Measurements from ENCODE around the gene DRC3.

Gene DRC3

DNA sequence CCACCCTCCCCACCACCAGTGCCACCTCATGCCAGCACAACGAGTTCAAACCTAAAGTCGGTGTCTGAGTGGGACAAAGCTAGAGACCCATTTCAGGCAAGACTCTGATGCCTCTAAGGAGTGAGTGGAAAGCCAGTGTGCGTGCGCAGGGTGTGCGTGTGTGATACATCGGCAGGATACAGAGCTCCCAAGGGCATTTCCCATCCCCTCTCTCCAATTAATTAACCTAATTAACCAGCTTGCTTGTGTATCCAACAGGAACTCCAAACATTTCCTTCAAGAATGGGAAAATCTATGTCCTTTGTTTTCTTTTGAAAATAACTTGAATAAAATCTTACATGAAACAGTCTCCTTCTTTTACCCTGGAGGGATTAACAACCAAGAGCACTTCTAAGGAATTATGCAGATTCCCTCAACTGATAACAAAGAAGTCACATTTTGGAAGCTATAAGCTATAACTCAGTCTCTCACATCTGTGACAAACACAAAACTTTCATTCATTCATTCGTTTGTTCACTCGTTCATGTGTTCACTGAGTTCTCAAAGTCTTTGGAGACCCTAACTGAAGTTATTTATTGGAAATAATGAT is 56.4 kb downstream of the DRC3 start:
- no peaks in the 10 kb centered on the region for H3K9me3 Mint-ChIP-seq
- H3K27ac Mint-ChIP-seq, result no peak overlapping the region
- no peak overlapping the region for H3K4me3 Mint-ChIP-seq
- H3K4me1 Mint-ChIP-seq, result peaks cover 41% of the 10 kb centered on the region
- DNase-seq (ENCODE audit: low spot score in 2 of 2) (no peak), ATAC-seq (no peak)
- peaks cover 40% of the 10 kb centered on the region for H3K36me3 Mint-ChIP-seq

DNA sequence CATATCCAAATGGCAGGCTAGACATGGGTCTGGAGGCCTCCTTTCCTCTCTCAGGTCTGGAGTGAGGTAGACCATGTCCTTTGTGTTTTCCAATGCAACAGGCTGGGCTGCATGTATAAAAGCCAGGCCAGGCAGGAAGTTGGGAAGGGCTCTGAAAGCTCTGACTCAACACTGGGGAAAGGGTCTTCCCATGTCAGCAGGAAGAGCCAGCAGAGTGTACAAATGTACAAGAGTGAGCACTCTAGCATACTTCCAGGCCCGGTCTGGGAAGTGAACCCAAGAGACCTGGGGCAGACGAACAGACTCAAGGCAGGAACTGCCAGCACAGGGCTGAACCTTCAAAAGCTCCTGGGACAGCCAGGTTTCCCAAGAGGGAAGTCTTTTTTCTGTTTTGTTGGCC is 59.3 kb downstream of the DRC3 start:
- DNase-seq (ENCODE audit: low spot score in 2 of 2) (no peak), ATAC-seq (no peak)
- H3K4me1 Mint-ChIP-seq, result peaks cover 20% of the 10 kb centered on the region
- no peaks in the 10 kb centered on the region for H3K9me3 Mint-ChIP-seq
- no peak overlapping the region for H3K27ac Mint-ChIP-seq
- H3K36me3 Mint-ChIP-seq, result peaks cover 18% of the 10 kb centered on the region
- no peak overlapping the region for H3K4me3 Mint-ChIP-seq

- Mint-ChIP-seq H3K4me3 (no peak overlapping the region), H3K36me3 (peaks cover 13% of the 10 kb centered on the region), H3K4me1 (peaks cover 35% of the 10 kb centered on the region), H3K27ac (no peak overlapping the region), H3K9me3 (no peaks in the 10 kb centered on the region)
- ATAC-seq (peak; percentile 75), DNase-seq (ENCODE audit: low spot score in 2 of 2) (peak in 1 of 2 donors; percentile 62)
Observed at GRCh38 chr17:18033442-18034099, 60.9 kb downstream of the DRC3 start.

DNA sequence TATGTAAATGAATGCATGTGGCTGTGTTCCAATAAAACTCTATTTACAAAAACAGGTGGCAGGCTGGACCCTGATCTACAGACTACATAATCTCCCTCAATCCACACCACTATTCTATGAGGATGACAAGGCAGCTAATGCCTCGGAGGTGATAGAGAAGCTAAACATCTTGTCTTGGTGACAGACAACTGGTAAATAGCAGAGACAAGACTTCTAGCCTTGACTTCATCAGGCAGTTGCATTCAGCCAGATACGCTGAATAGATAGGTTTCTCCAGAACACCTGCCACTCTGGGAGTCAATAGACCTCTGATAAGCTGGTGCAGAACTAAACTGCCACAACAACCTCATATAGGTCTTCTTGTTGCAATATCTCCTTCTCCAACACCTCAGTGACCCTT is 63.0 kb downstream of the DRC3 start:
- no peak for DNase-seq (ENCODE audit: low spot score in 2 of 2)
- Mint-ChIP-seq H3K9me3 (no peaks in the 10 kb centered on the region), H3K4me3 (no peak overlapping the region), H3K27ac (no peak overlapping the region), H3K36me3 (peaks cover 20% of the 10 kb centered on the region), H3K4me1 (peaks cover 50% of the 10 kb centered on the region)
- no peak for ATAC-seq

GRCh38 chr17:18037486-18037885 is 64.8 kb downstream of the DRC3 start:
- peaks cover 20% of the 10 kb centered on the region for H3K36me3 Mint-ChIP-seq
- peak overlapping the region; percentile 88 for H3K4me3 Mint-ChIP-seq
- H3K27ac Mint-ChIP-seq, result peak overlapping the region; percentile 90
- H3K9me3 Mint-ChIP-seq, result no peaks in the 10 kb centered on the region
- peaks cover 65% of the 10 kb centered on the region for H3K4me1 Mint-ChIP-seq
- ATAC-seq (no peak), DNase-seq (ENCODE audit: low spot score in 2 of 2) (no peak)

- DNase-seq (ENCODE audit: low spot score in 2 of 2), result peak in 1 of 2 donors; percentile 64
- peaks cover 63% of the 10 kb centered on the region for H3K4me1 Mint-ChIP-seq
- H3K9me3 Mint-ChIP-seq, result no peaks in the 10 kb centered on the region
Observed at GRCh38 chr17:18038149-18038850, 65.6 kb downstream of the DRC3 start.

GRCh38 chr17:18038861-18039534 is 66.3 kb downstream of the DRC3 start, which contains the start of the genes ATPAF2 and GID4:
TSS of gene ATPAF2 (minus strand) at chr17:18039168. CDS start at chr17:18039013, 155 bp downstream.
TSS of gene GID4 (plus strand) at chr17:18039408. CDS start at chr17:18039465, 57 bp downstream.
- Mint-ChIP-seq H3K4me3 (peak within 1 kb of the TSS; percentile 88), H3K36me3 (peaks cover 20% of the 10 kb centered on the region), H3K4me1 (peaks cover 56% of the 10 kb centered on the region), H3K27ac (peak within 1 kb of the TSS; percentile 90), H3K9me3 (no peaks in the 10 kb centered on the region)
- DNase-seq (ENCODE audit: low spot score in 2 of 2) (peak; percentile 97 to 100), ATAC-seq (peak; percentile 94)

More at GRCh38 chr17:18038149-18038850, 65.6 kb downstream of the DRC3 start:
- ATAC-seq, result peak; percentile 63
- Mint-ChIP-seq H3K36me3 (peaks cover 20% of the 10 kb centered on the region), H3K4me3 (peak overlapping the region; percentile 88), H3K27ac (peak overlapping the region; percentile 90)

DNA sequence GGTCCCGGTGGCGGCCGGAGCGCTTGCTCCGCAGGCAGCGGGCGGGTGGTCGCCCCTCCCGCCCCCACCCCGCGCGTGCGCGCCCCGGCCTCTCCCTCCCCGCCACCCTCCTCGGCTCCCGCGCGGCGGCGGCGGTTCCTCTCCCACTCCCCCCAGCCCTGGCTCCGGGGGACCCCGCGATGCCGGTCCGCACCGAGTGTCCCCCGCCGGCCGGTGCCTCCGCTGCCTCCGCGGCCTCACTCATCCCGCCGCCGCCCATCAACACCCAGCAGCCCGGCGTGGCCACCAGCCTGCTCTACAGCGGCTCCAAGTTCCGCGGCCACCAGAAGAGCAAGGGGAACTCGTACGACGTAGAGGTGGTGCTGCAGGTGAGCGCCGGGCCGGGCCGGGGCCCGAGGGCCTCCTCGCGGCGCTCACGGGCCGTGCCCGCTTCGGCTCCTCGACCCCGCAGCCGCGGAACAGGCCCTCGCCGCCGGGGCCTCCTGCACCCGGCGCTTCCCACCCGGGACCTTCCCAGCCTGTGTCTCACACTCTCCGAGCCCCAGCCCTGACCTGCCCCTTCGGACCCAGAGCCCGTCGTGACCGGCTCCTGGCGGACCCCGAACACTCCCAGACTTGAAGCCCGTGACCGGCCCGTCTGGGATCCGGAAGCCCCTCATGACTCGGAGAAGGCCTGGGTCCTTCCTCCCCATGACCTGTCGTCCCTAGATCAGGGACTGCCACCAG is 67.0 kb downstream of the DRC3 start:
- H3K4me1 Mint-ChIP-seq, result peaks cover 55% of the 10 kb centered on the region
- peak in 1 of 2 donors; percentile 26 for DNase-seq (ENCODE audit: low spot score in 2 of 2)

DNA sequence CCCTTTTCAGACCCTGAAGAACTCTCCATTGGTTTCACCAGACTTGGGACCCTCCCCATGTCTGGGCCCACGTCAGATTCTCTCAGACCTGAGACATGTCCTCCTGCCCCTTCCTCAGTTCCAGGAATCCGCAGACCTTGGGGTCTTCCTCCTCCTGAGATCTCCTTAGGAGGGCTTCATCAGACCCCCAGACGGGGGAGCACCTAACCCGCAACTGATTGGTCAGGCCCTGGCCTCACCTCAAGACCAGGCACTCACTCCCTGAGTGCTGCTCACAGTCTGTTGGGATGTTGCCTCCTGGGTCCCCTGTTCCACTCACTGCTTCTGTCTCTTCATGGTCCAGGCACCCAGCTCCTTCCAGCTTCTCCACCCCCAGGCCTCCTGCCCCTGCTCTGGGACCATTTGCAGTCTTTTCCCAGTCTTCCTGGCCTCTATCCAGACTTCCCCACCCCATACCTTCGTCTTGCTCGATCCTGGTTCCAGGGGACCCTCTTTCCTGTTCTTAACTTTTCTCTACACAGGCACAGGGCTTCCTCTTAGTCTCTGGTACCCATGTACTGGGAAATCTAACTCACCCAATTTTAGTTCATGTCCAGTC is 67.7 kb downstream of the DRC3 start:
- Mint-ChIP-seq H3K4me1 (peaks cover 55% of the 10 kb centered on the region), H3K27ac (peak overlapping the region; percentile 90), H3K9me3 (no peaks in the 10 kb centered on the region), H3K36me3 (peaks cover 24% of the 10 kb centered on the region), H3K4me3 (peak overlapping the region; percentile 88)
- ATAC-seq (no peak), DNase-seq (ENCODE audit: low spot score in 2 of 2) (peak in 1 of 2 donors; percentile 56)

More for the DNA sequence above, 67.0 kb downstream of the DRC3 start:
- peak; percentile 38 for ATAC-seq
- Mint-ChIP-seq H3K9me3 (no peaks in the 10 kb centered on the region), H3K36me3 (peaks cover 20% of the 10 kb centered on the region), H3K27ac (peak overlapping the region; percentile 90), H3K4me3 (peak overlapping the region; percentile 88)

- Mint-ChIP-seq H3K4me1 (peaks cover 55% of the 10 kb centered on the region), H3K4me3 (peak overlapping the region; percentile 88), H3K36me3 (peaks cover 27% of the 10 kb centered on the region), H3K27ac (peak overlapping the region; percentile 39), H3K9me3 (no peaks in the 10 kb centered on the region)
- ATAC-seq (no peak), DNase-seq (ENCODE audit: low spot score in 2 of 2) (no peak)
Observed at GRCh38 chr17:18041776-18042175, 69.1 kb downstream of the DRC3 start.

DNA sequence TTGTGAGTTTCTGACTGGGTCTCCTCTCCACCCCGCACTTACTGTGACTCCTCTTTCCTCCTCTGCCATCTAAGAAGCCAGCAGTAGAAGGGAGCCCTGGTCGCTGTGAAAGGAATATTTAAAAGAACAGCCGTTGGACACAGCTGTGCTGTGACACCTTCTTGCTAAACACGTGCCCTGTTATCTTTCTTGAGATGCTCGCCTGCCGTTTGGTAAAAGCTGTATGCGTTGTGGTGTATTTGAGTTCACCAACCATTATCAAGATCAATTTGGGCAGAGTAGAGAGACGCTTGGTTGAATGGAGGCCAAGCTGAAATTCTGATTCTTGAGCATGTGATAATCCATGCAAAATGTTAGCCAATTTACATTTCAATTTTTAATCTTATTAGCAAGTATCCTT is 70.3 kb downstream of the DRC3 start:
- H3K36me3 Mint-ChIP-seq, result peaks cover 36% of the 10 kb centered on the region
- no peak overlapping the region for H3K4me3 Mint-ChIP-seq
- no peak overlapping the region for H3K27ac Mint-ChIP-seq
- DNase-seq (ENCODE audit: low spot score in 2 of 2) (no peak), ATAC-seq (no peak)
- H3K4me1 Mint-ChIP-seq, result peaks cover 43% of the 10 kb centered on the region
- no peaks in the 10 kb centered on the region for H3K9me3 Mint-ChIP-seq

GRCh38 chr17:18043491-18043890 is 70.8 kb downstream of the DRC3 start:
- peaks cover 39% of the 10 kb centered on the region for H3K4me1 Mint-ChIP-seq
- no peaks in the 10 kb centered on the region for H3K9me3 Mint-ChIP-seq
- no peak overlapping the region for H3K27ac Mint-ChIP-seq
- H3K4me3 Mint-ChIP-seq, result no peak overlapping the region
- H3K36me3 Mint-ChIP-seq, result peaks cover 36% of the 10 kb centered on the region
- ATAC-seq (no peak), DNase-seq (ENCODE audit: low spot score in 2 of 2) (no peak)

DNA sequence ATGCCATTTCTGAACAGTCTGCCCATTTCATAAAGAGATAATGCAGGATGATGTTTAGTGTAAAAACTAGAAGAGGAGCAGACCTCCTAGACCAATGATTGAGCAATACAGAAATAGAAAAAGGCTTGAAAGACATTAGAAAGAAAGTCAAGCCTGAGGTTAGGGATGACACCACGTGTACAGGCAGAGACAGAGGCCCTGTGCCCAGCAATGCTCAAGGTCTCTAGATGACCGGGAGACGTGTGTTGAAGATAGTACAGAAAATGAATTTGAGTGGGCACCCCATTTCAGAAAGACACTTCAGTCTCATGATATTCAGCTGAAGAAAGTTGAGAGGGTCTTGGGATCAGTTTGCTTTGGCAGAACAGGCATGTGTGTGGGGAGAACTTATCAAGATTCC is 71.9 kb downstream of the DRC3 start:
- H3K36me3 Mint-ChIP-seq, result peaks cover 35% of the 10 kb centered on the region
- DNase-seq (ENCODE audit: low spot score in 2 of 2) (no peak), ATAC-seq (no peak)
- H3K27ac Mint-ChIP-seq, result no peak overlapping the region
- no peak overlapping the region for H3K4me3 Mint-ChIP-seq
- peaks cover 33% of the 10 kb centered on the region for H3K4me1 Mint-ChIP-seq
- no peaks in the 10 kb centered on the region for H3K9me3 Mint-ChIP-seq

DNA sequence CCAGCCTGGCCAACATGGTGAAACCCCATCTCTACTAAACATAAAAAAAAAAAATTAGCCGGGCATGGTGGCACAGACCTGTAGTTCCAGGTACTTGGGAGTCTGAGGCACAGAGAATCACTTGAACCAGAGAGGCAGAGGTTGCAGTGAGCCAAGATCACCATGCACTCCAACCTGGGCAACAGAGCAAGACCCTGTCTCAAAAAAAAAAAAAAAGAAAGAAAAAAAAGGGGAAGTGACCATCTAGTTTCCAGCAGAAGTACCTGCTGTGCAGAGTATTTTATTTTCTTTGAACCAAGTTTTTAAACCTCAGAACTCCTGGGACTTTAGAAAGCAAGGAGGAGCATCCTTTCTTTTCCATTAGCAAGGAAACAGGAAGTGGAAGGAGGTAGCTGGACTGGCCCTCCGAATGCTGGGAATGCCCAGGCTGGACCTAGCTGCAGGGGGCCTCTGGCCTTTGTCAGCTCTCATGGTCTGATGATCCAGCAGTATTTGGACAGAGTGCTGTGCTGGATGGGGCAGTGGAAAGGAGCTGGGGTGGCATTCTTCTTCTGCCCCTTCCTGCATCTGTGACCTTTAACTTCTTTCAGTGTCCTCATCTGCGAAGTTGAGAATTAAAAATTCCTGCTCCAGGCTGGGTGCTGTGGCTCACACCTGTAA is 73.2 kb downstream of the DRC3 start:
- ATAC-seq (no peak), DNase-seq (ENCODE audit: low spot score in 2 of 2) (no peak)
- no peak overlapping the region for H3K27ac Mint-ChIP-seq
- H3K36me3 Mint-ChIP-seq, result peaks cover 35% of the 10 kb centered on the region
- H3K9me3 Mint-ChIP-seq, result no peaks in the 10 kb centered on the region
- H3K4me3 Mint-ChIP-seq, result no peak overlapping the region
- peaks cover 22% of the 10 kb centered on the region for H3K4me1 Mint-ChIP-seq

Data from stimulated activated effector memory CD8-positive, alpha-beta T cell treated with anti-CD3 and anti-CD28 coated beads, Interleukin-12 subunit alpha, Interleukin-12 subunit beta, amount 100 ng/mL, for 72 hours (primary cell).